Nephron progenitor cell (in vitro differentiated cells): ENCODE results near the gene CRKL.

Experiments
- DNase-seq: peaks from one replicate; pipeline ENCODE4 v3.0.0; 2021
- H3K27ac Mint-ChIP-seq: 2 replicates; pipeline ENCODE4 v1.8.0; 2021; ENCODE audit warnings: mild to moderate bottlenecking, moderate library complexity, mixed read lengths
- H3K27me3 Mint-ChIP-seq: 2 replicates; pipeline ENCODE4 v1.8.0; 2021; ENCODE audit warnings: mild to moderate bottlenecking, low read depth, mixed read lengths; ENCODE audit not compliant: poor library complexity
- H3K36me3 Mint-ChIP-seq: 2 replicates; pipeline ENCODE4 v1.8.0; 2021; ENCODE audit warnings: low read depth, mixed read lengths
- H3K4me1 Mint-ChIP-seq: 2 replicates; pipeline ENCODE4 v1.8.0; 2021; ENCODE audit warnings: mixed read lengths
- H3K4me3 Mint-ChIP-seq: 2 replicates; pipeline ENCODE4 v1.8.0; 2021; ENCODE audit warnings: mild to moderate bottlenecking, moderate library complexity, mixed read lengths
- H3K9me3 Mint-ChIP-seq: 2 replicates; pipeline ENCODE4 v1.8.0; 2021; ENCODE audit warnings: mild to moderate bottlenecking, moderate library complexity, mixed read lengths
- TF ChIP-seq, protein P1 (sequence below): fragments of 200-600 bp; sonication (generic); IDR thresholded peaks from 2 replicates; pipeline ENCODE4 v1.5.0; 2021; ENCODE audit warnings: antibody characterized with exemption

The CRKL gene

DNA sequence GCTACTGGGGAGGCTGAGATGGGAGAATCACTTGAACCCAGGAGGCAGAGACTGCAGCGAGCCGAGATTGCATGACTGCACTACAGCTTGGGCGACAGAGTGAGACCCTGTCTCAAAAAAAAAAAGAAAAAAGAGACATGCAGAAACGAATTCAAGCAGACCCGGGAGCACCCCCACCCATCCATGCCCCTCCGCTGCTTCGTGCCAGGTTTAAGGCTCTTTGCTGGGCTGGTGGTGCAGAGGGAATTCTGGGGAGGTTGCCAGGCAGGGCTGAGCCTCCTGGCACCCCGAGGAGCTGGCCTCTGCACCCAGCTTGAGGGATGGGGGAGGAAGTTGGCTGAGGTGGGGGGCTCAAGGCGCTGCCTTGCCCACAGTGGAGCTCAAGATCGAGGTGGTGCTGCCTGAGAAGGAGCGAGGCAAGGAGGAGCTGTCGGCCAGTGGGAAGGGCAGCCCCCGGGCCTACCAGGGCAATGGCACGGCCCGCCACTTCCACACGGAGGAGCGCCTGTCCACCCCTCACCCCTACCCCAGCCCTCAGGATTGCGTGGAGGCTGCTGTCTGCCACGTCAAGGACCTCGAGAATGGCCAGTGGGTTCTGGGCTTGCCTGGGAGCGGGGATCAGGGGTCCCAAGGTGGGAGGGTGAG, 55.8 kb downstream of the CRKL start:
- DNase-seq, result no peak
- Mint-ChIP-seq H3K4me1 (peaks cover 26% of the 10 kb centered on the region), H3K36me3 (no peaks in the 10 kb centered on the region), H3K27ac (no peak overlapping the region), H3K4me3 (no peak overlapping the region), H3K27me3 (peaks cover 32% of the 10 kb centered on the region), H3K9me3 (no peaks in the 10 kb centered on the region)
- TF ChIP-seq, protein P1, sequence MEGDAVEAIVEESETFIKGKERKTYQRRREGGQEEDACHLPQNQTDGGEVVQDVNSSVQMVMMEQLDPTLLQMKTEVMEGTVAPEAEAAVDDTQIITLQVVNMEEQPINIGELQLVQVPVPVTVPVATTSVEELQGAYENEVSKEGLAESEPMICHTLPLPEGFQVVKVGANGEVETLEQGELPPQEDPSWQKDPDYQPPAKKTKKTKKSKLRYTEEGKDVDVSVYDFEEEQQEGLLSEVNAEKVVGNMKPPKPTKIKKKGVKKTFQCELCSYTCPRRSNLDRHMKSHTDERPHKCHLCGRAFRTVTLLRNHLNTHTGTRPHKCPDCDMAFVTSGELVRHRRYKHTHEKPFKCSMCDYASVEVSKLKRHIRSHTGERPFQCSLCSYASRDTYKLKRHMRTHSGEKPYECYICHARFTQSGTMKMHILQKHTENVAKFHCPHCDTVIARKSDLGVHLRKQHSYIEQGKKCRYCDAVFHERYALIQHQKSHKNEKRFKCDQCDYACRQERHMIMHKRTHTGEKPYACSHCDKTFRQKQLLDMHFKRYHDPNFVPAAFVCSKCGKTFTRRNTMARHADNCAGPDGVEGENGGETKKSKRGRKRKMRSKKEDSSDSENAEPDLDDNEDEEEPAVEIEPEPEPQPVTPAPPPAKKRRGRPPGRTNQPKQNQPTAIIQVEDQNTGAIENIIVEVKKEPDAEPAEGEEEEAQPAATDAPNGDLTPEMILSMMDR, result no peak

DNA sequence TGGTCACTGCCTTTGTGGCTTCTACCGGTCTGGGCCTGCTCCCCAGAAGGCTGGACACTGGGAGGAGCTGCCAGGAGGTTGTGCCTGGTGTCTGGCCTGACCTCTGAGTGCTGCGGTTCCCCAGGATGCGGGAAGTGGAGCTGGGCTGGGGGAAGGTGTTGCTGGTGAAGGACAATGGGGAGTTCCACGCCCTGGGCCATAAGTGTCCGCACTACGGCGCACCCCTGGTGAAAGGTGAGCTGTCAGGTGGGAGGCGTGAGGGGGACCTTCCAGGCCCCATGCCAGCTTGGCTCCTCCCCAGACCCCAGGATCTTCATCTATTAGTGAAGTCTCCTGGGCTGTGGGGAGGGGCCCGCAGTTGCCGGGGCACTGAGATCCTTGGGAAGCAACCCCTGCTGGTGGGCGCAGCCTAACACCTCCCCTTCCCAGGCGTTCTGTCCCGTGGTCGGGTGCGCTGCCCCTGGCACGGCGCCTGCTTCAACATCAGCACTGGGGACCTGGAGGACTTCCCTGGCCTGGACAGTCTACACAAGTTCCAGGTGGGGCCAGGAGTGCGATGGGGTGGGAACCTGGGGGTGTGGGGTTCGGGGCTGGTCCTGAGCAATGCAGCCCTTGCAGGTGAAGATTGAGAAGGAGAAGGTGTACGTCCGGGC, 56.6 kb downstream of the CRKL start:
- TF ChIP-seq, protein P1, result no peak
- Mint-ChIP-seq H3K4me1 (peaks cover 21% of the 10 kb centered on the region), H3K4me3 (no peak overlapping the region), H3K36me3 (no peaks in the 10 kb centered on the region), H3K27ac (no peak overlapping the region), H3K27me3 (peaks cover 38% of the 10 kb centered on the region), H3K9me3 (peaks cover 5% of the 10 kb centered on the region)
- no peak for DNase-seq

DNA sequence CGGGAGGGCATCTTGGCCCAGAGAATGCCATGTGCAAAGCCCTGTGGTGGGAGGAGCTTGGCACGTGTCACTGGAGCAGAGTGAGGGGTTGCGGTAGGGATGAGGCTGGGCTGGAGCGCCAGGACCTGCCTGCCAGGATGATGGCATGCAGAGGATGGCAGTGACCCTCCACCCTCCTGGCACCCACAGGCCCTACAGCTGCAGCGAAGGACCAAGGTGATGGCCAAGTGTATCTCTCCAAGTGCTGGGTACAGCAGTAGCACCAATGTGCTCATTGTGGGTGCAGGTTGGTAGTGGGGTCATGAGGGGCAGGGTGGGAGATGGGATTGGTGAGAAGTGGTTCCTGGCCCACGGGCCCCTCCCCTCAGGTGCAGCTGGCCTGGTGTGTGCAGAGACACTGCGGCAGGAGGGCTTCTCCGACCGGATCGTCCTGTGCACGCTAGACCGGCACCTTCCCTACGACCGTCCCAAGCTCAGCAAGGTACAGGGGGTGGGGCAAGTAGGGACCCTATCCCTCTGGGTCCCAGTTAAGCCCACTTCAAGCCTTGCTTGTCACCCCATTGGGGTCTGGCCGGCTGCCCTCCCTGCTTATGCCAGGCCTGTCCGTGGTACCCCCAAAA, 57.2 kb downstream of the CRKL start:
- peaks cover 28% of the 10 kb centered on the region for H3K4me1 Mint-ChIP-seq
- peaks cover 9% of the 10 kb centered on the region for H3K9me3 Mint-ChIP-seq
- no peak overlapping the region for H3K27ac Mint-ChIP-seq
- no peaks in the 10 kb centered on the region for H3K36me3 Mint-ChIP-seq
- TF ChIP-seq, protein P1, result no peak
- no peak for DNase-seq
- H3K4me3 Mint-ChIP-seq, result no peak overlapping the region
- peaks cover 39% of the 10 kb centered on the region for H3K27me3 Mint-ChIP-seq

GRCh38 chr22:20975541-20976290, 58.5 kb downstream of the CRKL start:
- Mint-ChIP-seq H3K27ac (no peak overlapping the region), H3K4me1 (peaks cover 39% of the 10 kb centered on the region), H3K36me3 (no peaks in the 10 kb centered on the region), H3K9me3 (peaks cover 9% of the 10 kb centered on the region), H3K27me3 (peaks cover 41% of the 10 kb centered on the region), H3K4me3 (no peak overlapping the region)
- DNase-seq, result no peak
- TF ChIP-seq, protein P1, result no peak

DNA sequence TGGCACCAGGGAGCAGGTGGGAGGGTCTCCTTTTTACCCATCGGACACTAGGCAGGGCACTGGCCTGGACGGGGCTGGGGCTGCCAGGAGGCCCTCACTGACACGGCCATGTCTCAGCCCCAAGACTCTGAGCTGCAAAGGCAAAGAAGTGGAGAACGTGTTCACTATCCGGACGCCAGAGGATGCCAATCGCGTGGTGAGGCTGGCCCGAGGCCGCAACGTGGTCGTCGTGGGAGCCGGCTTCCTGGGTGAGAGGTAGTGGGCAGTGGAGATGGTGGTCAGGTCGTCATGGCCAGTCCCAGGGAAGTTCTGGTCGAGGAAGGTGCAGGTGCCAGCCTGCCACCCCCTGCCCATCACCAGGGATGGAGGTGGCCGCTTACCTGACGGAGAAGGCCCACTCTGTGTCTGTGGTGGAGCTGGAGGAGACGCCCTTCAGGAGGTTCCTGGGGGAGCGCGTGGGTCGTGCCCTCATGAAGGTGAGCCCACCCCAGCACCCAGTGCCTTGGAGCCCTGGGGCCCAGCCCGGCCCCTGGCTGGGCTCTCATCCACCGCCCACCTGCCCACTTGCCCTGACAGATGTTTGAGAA, 59.2 kb downstream of the CRKL start:
- Mint-ChIP-seq H3K27ac (no peak overlapping the region), H3K4me1 (peaks cover 39% of the 10 kb centered on the region), H3K27me3 (peaks cover 41% of the 10 kb centered on the region), H3K36me3 (no peaks in the 10 kb centered on the region), H3K4me3 (no peak overlapping the region), H3K9me3 (peaks cover 9% of the 10 kb centered on the region)
- TF ChIP-seq, protein P1, result no peak
- no peak for DNase-seq
